HG03060 (cell line): ENCODE measurements around the gene TMED6.
"Not testable (repeated sequence)": the region's sequence is repeated elsewhere in the genome, so short reads cannot be mapped to it uniquely, and the experiment has no call there.

ENCODE experiments used
- ATAC-seq: cut with Tn5 transposase; IDR thresholded peaks from one replicate; pipeline ENCODE4 v1.9.1; 2021; ENCODE audit warnings: low read depth, moderate number of reproducible peaks; ENCODE audit not compliant: unreplicated experiment

The TMED6 gene

GRCh38 chr16:69307091-69307490, 44.5 kb downstream of the TMED6 start:
- no peak for ATAC-seq

DNA sequence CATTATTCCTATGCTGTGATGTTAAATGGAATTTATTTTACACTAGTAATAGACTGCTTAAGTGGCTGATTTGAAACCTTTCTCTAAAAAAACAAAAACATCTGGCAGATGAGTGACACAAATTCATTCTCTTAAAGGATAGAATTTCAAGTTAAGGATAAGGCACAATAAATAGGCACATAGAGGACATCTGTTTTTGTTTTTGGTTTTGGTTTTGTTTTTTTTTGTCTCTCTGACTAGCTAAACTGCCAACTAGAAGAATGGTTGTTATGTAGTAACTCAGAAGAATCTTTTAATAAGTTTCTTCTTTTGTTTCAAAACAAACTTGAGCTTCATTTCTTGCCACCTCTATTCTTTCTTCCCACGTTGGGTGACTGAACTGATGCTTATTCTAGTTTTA, 45.6 kb downstream of the TMED6 start:
- no peak for ATAC-seq

DNA sequence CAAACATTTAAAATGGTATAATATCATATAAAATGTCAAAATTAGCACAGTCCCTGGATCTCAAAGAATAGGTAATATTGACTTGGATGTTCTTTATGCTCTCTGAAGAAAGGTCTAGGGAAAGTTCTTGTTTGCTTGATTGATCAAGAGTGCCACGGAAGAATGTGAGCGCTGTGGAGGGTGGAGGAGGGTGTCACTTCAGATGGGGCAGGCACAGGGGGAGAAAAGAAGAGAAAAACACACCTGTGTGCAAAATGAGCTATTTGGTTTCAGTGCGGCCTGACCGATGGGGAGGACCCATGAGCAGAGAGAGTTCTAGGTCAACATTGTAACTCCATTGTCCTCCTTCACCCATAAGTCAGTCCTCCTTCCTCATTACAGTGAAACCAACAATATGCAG, 49.3 kb downstream of the TMED6 start:
- no peak for ATAC-seq

- no peak for ATAC-seq
Observed at GRCh38 chr16:69301861-69302260, 49.7 kb downstream of the TMED6 start.

- no peak for ATAC-seq
Observed at GRCh38 chr16:69301187-69301586, 50.4 kb downstream of the TMED6 start.

GRCh38 chr16:69298261-69298660, 53.3 kb downstream of the TMED6 start:
- no peak for ATAC-seq

GRCh38 chr16:69296771-69297170, 54.8 kb downstream of the TMED6 start:
- not testable (repeated sequence) for ATAC-seq

DNA sequence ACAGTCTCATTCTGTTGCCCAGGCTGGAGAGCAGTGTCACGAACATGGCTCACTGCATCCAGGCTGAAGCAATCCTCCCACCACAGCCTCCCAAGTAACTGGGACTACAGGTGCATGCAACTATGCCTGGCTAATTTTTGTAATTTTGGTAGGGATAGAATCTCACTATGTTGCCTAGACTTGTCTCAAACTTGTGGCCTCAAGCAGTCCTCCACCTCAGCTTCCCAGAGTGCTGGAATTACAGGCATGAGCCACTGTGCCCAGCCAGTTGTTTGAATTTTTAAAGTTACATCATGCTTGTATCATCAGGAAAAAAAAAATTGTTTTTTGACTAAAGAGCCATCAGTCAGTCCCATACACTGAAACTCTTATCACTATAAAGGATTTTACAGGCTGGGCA, 57.5 kb downstream of the TMED6 start:
- no peak for ATAC-seq

DNA sequence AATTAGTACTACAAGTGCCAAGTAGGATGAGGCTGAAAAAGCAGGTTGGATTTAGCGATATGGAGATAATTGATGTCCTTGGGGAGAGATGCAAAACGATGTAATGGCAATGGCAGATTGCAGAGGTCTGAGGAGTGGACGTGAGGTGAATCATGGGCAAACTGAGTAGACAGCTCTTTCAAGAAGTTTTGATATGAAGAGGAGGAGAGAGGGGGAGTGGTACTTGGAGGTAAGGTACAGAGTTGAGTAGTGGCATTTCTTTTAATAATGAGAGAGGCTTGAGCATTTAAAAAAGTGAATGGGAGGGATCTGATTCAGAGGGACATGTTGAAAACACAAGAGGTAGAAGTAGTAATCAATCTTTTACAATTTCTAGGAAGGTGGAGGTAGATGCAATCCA, 58.2 kb downstream of the TMED6 start:
- no peak for ATAC-seq
